Right cardiac atrium (tissue), 5 donors: ENCODE measurements around the gene ROCK2. TPM values are rescaled to one million over a fixed set of nuclear protein-coding genes. Genes with fewer than 3 reads are reported as not detected.
A peak's percentile ranks its signal among the peaks of the same experiment; 100 is the strongest.

Experiments
- ATAC-seq, 2 donors: fragments of 200-7000 bp; cut with Tn5 transposase; one replicate each; pipeline versions ENCODE4 v1.8.0 to v1.9.1; 2020; ENCODE audit warnings: moderate library complexity in 2 of 2, mild to moderate bottlenecking in 1 of 2
- DNase-seq, 3 donors: peaks; one replicate each; pipeline ENCODE4 v3.0.0-alpha.2; 2020
- H3K27ac ChIP-seq: one replicate; pipeline ENCODE4 v1.5.1; 2013; ENCODE audit warnings: mild to moderate bottlenecking, low read length, control low read depth, moderate library complexity
- H3K27me3 ChIP-seq: one replicate; pipeline ENCODE4 v1.6.1; 2013; ENCODE audit not compliant: control insufficient read depth, insufficient read depth
- H3K4me1 ChIP-seq: one replicate; pipeline ENCODE4 v1.6.1; 2013; ENCODE audit warnings: low read length; ENCODE audit not compliant: control insufficient read depth, insufficient read depth
- H3K4me3 ChIP-seq: one replicate; pipeline ENCODE4 v1.5.1; 2013; ENCODE audit warnings: low read length, control low read depth
- H3K9me3 ChIP-seq: one replicate; pipeline ENCODE4 v1.6.1; 2013; ENCODE audit warnings: low read length; ENCODE audit not compliant: control insufficient read depth
- WGBS: extraction: QIAGEN DNeasy Blood & Tissue Kit; methylation state at CpG from one replicate; pipeline ENCODE4 v1.1.7; 2013; 5-methylcytosine and 5-hydroxymethylcytosine counted together
- intact Hi-C, 4 donors: fragments of 100-400 bp; cut with DNase I; formaldehyde crosslinking; loops; one replicate each; pipeline versions ENCODE4 v1.11.0 to v1.14.0; 2022 to 2023
- polyA plus RNA-seq: library from polyadenylated mRNA; stranded (reverse); fragments of 200-250 nt; gene quantifications from one replicate; pipeline ENCODE4 v1.2.3, GENCODE V29; 2013
- total RNA-seq, 4 donors: library from RNA; stranded (reverse); fragmentation: NEBNext Ultra II Directional; extraction: Animal tissue kit (Norgen Biotek cat#: 25700); gene quantifications; one replicate each; pipeline ENCODE4 v1.2.1, GENCODE V29; 2021
- donor health status: healthy with polysubstance abuse.
- donor health status: DM: no; HTN: yes; CAD: no.
- donor health status: DM: no; HTN: no; CAD: no.
- donor health status: DM: no; HTN: yes; CAD: no; lungs with severe emphysema.
- donor health status: DM: yes; HTN: yes; CAD: no.

Gene ROCK2
- total and polyA plus RNA-seq, 5 donors: 10.0 to 60.7 (median 40.4) TPM

DNA sequence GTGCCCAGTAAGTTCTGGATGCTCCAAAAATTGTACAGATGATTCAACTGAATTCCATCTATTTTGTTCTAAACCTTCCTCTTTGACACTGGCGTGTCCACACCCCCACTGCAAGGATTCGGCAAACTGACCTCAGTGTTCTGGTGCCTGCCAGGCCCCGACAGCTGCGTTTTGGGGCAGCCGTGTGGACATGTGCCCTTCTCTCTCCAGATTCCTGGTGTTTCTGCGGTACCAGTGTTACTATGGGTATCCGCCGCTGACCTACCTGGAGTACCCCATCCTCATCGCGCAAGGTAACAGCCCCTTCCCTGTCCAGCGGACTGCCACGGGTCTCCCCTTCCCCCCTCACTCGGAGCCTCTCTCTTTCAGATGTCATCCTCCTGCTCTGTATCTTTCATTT is 184.2 kb downstream of the ROCK2 start:
- intact Hi-C loops: no loop called here
- Histone ChIP-seq H3K27me3 (no peaks in the 10 kb centered on the region), H3K27ac (no peak overlapping the region), H3K9me3 (no peaks in the 10 kb centered on the region), H3K4me1 (no peaks in the 10 kb centered on the region), H3K4me3 (no peak overlapping the region)
- DNase-seq (no peak), ATAC-seq (no peak)
- 90% methylated on average over 13 of the region's 13 CpGs for WGBS

DNA sequence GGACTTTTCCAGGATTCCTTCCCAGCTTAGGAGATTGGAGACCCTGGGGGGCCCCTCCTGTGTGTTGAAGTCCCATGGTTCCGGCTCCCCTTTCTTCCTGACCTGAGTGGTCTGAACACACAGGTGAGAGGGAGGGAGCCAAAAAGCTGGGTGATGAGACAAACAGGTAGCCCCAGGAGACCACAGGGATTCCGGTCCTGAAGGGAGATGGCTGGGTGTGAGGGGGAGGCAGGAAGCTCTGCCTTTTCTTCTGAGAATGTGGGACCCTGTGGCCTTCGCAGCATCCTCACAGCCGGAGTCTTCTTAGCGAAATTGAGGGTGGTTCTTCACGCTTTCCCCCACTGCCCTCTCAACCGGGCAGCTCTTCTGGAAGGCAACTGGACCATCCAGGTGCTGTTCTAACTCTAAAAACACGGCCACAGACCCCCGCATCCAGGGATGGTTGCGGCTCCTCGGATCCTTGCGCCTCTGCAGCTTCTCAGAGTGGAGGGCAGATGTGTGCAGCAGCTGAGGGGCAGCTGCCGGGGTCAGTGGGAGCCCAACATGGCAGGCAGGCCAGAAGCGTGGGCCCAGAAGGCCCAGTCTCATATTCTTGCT is 184.8 kb downstream of the ROCK2 start:
- WGBS: 96% methylated on average over 14 of the region's 14 CpGs
- Histone ChIP-seq H3K27ac (no peak overlapping the region), H3K9me3 (no peaks in the 10 kb centered on the region), H3K27me3 (no peaks in the 10 kb centered on the region), H3K4me3 (no peak overlapping the region), H3K4me1 (no peaks in the 10 kb centered on the region)
- DNase-seq (no peak), ATAC-seq (no peak)
- intact Hi-C loops: loop anchor here in 1 of 4 donors (10.0 kb wide), 1 partner anchor 425 kb away; no protein-coding TSS in a partner anchor

DNA sequence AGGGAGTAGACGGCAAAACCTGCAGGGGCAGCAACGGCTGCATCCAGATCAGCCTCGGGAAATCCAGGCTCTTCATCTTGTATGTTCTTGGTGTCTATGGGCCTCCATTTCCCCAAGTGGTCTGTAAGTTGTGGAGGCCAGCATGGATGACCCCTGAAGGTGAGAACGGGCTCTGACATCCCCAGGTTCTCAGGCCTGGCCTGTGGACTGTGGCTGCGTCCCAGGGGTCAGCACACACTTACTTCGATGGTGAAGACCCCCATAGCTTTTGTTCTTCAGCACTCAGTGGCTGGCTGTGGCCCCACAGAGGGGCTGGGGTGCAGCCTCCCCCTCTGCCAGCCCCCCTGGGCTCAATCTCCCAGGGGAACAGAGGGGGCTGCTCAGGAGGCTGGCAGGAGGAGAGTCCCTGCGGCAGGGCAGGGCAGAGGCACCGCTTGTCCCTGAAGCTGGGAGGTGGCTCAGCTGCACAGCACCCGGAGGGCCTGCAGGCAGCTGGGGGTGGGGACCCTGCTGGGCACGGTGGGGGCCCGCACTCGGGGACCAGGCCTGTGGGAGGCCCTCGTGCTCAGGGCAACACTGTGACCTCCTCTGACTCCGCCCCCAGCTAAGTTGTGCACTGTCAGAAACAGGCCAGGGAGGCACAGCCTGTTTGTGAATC is 185.4 kb downstream of the ROCK2 start:
- Histone ChIP-seq H3K27ac (no peak overlapping the region), H3K27me3 (no peaks in the 10 kb centered on the region), H3K4me3 (no peak overlapping the region), H3K4me1 (no peaks in the 10 kb centered on the region), H3K9me3 (no peaks in the 10 kb centered on the region)
- intact Hi-C loops: loop anchor here in 1 of 4 donors (10.0 kb wide), 1 partner anchor 426 kb away; no protein-coding TSS in a partner anchor
- DNase-seq (peak in 1 of 3 donors; percentile 59), ATAC-seq (no peak)
- WGBS: 88% methylated on average over 14 of the region's 14 CpGs

DNA sequence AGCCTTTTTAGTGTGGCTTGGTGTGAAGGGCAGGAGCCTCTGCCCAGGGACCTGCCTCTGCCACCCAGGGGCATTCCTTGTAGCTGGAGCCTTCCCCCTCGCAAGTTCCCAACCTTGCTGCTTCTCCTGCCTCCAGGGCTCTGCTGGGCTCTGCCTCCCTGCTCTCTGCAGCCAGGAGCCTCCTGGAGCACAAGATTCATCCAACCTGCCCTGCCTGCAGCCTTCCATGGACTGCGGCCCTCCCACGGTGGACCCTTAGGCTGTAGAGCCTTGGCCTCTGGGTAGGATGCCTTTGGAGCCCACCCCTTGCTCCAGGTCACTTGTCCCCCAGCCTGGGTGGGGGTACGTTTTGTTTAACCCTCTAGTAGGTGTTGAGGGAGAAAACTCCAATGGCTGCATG is 186.7 kb downstream of the ROCK2 start:
- no peaks in the 10 kb centered on the region for H3K27me3 ChIP-seq
- no peaks in the 10 kb centered on the region for H3K4me1 ChIP-seq
- DNase-seq: no peak
- ATAC-seq: no peak
- H3K27ac ChIP-seq: no peak overlapping the region
- 94% methylated on average over 4 of the region's 4 CpGs for WGBS
- no peaks in the 10 kb centered on the region for H3K9me3 ChIP-seq
- intact Hi-C loops: loop anchor here in 1 of 4 donors (10.0 kb wide), 1 partner anchor 427 kb away; no protein-coding TSS in a partner anchor
- no peak overlapping the region for H3K4me3 ChIP-seq

DNA sequence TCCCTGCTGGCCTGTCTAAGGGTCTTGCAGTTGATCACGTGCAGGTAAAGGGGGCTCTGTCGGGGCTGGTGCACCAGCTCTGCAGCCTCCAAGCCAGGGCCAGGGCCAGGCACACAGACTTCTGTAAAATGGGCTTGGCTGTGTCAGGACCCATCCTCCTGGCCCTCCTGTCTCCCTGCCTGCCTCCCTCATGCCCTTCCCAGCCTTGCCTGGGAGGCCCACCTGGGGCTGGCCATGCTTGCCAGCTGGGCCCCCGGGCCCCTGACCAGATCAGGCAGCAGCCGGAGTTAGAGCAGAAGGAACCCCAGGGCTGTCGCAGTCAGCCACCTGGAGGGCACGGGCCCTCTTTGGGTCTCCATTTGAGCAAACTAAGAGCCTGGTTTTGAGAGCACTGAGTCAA is 187.1 kb downstream of the ROCK2 start:
- DNase-seq: peak in 1 of 3 donors; percentile 56
- 95% methylated on average over 6 of the region's 6 CpGs for WGBS
- no peaks in the 10 kb centered on the region for H3K9me3 ChIP-seq
- H3K27ac ChIP-seq: no peak overlapping the region
- no peak for ATAC-seq
- intact Hi-C loops: loop anchor here in 1 of 4 donors (10.0 kb wide), 1 partner anchor 428 kb away; no protein-coding TSS in a partner anchor
- H3K27me3 ChIP-seq: no peaks in the 10 kb centered on the region
- H3K4me1 ChIP-seq: no peaks in the 10 kb centered on the region
- no peak overlapping the region for H3K4me3 ChIP-seq

DNA sequence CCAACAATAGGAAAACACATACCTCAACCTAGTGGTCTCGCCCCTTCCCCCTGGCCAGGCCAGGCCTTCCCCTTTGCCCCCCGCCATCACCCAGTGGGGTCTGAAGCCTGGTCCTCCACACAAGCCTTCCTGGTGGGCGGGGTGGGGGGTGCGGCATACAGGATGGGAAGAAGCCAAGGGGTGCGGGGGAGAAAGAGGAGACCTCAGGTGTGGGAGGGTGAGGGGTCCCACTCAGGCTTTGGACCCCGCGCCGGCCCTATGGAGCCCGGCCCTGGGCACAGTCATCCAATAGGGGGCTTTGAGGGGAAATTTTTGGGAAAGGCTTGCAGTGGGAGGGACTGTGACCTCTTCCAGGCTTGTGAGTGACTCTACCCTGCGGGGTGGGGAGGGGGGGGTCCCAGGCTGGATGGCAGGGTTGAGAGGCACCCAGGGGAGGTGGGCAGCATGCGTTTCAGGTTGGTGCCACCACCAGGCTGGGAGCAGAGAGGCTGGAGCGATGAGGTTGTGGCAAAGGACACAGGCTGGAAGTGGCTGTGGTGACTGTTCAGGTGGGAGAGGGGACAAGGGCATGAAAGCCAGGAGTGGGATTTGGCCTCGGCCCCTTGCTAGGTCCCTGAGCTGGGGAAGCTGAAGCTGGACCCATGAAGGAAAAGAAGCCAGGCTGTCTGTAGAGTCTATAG is 187.9 kb downstream of the ROCK2 start:
- WGBS: 92% methylated on average over 13 of the region's 13 CpGs
- H3K27ac ChIP-seq: no peak overlapping the region
- no peak overlapping the region for H3K4me3 ChIP-seq
- H3K27me3 ChIP-seq: no peaks in the 10 kb centered on the region
- no peaks in the 10 kb centered on the region for H3K9me3 ChIP-seq
- DNase-seq (peak in 2 of 3 donors; percentile 67 to 72), ATAC-seq (no peak)
- intact Hi-C loops: loop anchor here in 1 of 4 donors (10.0 kb wide), 1 partner anchor 428 kb away; no protein-coding TSS in a partner anchor
- H3K4me1 ChIP-seq: no peaks in the 10 kb centered on the region

DNA sequence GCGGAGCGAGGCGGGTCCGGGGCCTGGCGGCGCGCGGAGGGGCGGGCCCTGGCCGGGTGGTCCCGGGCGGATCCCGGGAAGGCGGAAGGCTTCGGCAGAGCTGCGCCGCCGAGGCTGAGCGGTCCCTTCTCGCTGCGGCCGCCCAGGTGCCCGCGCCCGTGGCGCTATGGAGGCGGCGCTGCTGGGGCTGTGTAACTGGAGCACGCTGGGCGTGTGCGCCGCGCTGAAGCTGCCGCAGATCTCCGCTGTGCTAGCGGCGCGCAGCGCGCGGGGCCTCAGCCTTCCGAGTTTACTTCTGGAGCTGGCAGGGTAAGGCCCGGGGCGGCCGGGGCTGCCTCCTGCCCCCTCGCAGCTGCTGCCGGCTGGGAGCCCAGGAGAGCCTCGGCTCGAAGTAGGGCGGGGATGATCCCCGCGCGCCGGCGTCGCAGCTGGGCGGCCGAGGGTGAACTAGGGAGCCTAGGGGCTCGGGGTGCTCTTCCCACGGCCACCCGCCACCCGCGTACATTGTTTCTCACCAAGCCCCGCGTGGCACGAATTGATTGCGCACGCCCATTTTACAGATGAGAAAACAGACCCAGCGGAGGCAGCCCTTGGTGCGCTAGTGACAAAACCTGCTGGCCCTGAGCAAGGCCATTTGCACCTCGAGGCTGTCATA is 188.9 kb downstream of the ROCK2 start, which contains the start of gene SLC66A3:
TSS of gene SLC66A3 (plus strand) at position 87 of the 655 bp plus-strand sequence. CDS start at position 167, 80 bp downstream.
- WGBS: 2% methylated on average over 71 of the region's 71 CpGs
- Histone ChIP-seq H3K27ac (peak within 1 kb of the TSS; percentile 95), H3K4me3 (peak within 1 kb of the TSS; percentile 76), H3K9me3 (no peaks in the 10 kb centered on the region), H3K4me1 (no peaks in the 10 kb centered on the region), H3K27me3 (no peaks in the 10 kb centered on the region)
- DNase-seq (no peak), ATAC-seq (peak; percentile 89 to 94)
- intact Hi-C loops: loop anchor here in 1 of 4 donors (10.0 kb wide), 1 partner anchor 429 kb away; no protein-coding TSS in a partner anchor

DNA sequence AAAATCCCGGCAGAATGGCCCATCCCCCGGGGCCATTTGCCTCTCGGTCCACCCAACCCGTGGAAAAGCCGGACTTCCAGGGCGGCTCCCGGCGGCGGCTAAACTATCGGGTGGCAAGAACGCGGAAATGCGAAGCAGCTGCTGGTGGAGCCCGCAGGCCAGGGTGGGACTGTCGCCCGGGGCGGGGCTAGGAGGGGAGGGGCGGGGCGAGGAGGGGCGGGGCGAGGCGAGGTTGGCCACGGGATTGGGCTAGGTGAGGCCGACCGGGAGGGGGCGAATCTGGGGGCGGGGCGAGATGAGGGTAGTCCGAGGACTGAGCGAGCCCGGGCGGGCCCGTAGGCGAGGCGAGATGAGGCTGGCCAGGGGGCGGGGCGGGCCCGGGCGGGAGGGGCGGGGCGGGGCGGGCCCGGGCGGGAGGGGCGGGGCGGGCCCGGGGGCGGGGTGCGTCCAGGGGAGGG is 189.5 kb downstream of the ROCK2 start:
- H3K4me1 ChIP-seq: no peaks in the 10 kb centered on the region
- ATAC-seq (peak; percentile 93 to 95), DNase-seq (peak; percentile 98 to 100 (median 100))
- intact Hi-C loops: loop anchor here in 1 of 4 donors (10.0 kb wide), 1 partner anchor 430 kb away; no protein-coding TSS in a partner anchor
- H3K4me3 ChIP-seq: peak overlapping the region; percentile 76
- 2% methylated on average over 40 of the region's 49 CpGs for WGBS
- H3K27me3 ChIP-seq: no peaks in the 10 kb centered on the region
- H3K27ac ChIP-seq: peak overlapping the region; percentile 95
- no peaks in the 10 kb centered on the region for H3K9me3 ChIP-seq

DNA sequence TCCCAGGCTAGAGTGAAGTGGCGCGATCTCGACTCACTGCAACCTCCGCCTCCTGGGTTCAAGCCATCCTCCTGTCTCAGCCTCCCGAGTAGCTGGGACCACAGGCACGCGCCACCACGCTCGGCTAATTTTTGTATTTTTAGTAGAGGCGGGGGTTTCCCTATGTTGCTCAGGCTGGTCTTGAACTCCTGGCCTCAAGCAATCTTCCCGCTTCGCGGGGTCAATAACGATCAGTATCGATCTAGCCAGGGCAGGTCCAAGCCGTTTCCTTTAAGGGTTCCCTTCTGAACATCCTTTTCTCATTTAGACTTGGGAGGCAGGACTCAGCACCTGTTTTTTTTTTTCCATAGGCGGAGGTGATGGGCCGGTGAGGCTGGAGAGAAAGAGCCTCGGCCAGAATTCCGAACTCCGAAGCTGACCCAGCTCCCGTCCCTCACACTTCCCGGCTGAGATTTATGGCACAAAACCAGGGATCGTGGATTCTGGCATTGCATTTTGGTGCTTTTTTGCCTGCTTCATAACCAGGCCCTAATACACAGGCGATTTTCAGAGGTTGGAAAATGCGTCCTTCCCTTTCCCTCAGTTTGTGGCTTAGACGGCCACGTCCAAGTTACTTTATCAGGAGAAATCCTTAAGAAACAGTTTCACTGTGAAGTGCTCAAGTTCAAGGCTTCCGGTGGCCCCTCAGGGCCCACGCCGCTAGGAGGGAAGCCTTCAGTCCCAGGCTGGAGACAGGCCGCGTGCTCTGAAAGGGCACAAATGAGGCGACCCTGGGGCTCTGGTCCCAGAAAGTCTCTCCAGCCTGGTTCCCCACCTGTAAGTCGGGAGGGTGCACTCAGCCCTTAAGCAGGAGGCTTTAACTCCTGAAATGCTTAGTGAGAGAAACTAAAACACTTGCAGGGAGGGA is 190.2 kb downstream of the ROCK2 start:
- Histone ChIP-seq H3K27me3 (no peaks in the 10 kb centered on the region), H3K9me3 (no peaks in the 10 kb centered on the region), H3K27ac (peak overlapping the region; percentile 95), H3K4me1 (no peaks in the 10 kb centered on the region), H3K4me3 (peak overlapping the region; percentile 76)
- WGBS: 55% methylated on average over 35 of the region's 35 CpGs
- ATAC-seq (peak; percentile 5 to 39), DNase-seq (no peak)
- intact Hi-C loops: loop anchor here in 1 of 4 donors (10.0 kb wide), 1 partner anchor 431 kb away; no protein-coding TSS in a partner anchor
